HK-2 (cell line): Measurements from ENCODE around the gene CYP2W1.
"Not testable (repeated sequence)": the region's sequence is repeated elsewhere in the genome, so short reads cannot be mapped to it uniquely, and the experiment has no call there.

ENCODE experiments used
- DNase-seq: peaks from one replicate; pipeline ENCODE4 v3.0.0-alpha.2; 2018; ENCODE audit not compliant: unreplicated experiment

Gene CYP2W1

GRCh38 chr7:997404-998395 lies 14.7 kb downstream of the CYP2W1 start:
- no peak for DNase-seq

GRCh38 chr7:999149-999879 lies 16.3 kb downstream of the CYP2W1 start:
- DNase-seq: no peak

- DNase-seq: no peak
Observed at GRCh38 chr7:999941-1000935, 17.3 kb downstream of the CYP2W1 start.

GRCh38 chr7:1001069-1001770 lies 18.2 kb downstream of the CYP2W1 start:
- not testable (repeated sequence) for DNase-seq

- not testable (repeated sequence) for DNase-seq
Observed at GRCh38 chr7:1002026-1002425, 19.0 kb downstream of the CYP2W1 start.

GRCh38 chr7:1002445-1002844 lies 19.5 kb downstream of the CYP2W1 start:
- not testable (repeated sequence) for DNase-seq

GRCh38 chr7:1004018-1004852 lies 21.3 kb downstream of the CYP2W1 start:
- no peak for DNase-seq

GRCh38 chr7:1005303-1005702 lies 22.3 kb downstream of the CYP2W1 start:
- no peak for DNase-seq

GRCh38 chr7:1007901-1008300 lies 24.9 kb downstream of the CYP2W1 start:
- no peak for DNase-seq

- DNase-seq: no peak
Observed at GRCh38 chr7:1008733-1009363, 25.9 kb downstream of the CYP2W1 start.

GRCh38 chr7:1009747-1010146 lies 26.8 kb downstream of the CYP2W1 start:
- no peak for DNase-seq

GRCh38 chr7:1010226-1010625 lies 27.2 kb downstream of the CYP2W1 start:
- no peak for DNase-seq

GRCh38 chr7:1011297-1012003 lies 28.5 kb downstream of the CYP2W1 start:
- DNase-seq: no peak

GRCh38 chr7:1012004-1012715 lies 29.2 kb downstream of the CYP2W1 start:
- DNase-seq: no peak

- DNase-seq: no peak
Observed at GRCh38 chr7:1012716-1013095, 29.7 kb downstream of the CYP2W1 start.

GRCh38 chr7:1013581-1013980 lies 30.6 kb downstream of the CYP2W1 start:
- DNase-seq: no peak

GRCh38 chr7:1014681-1015080 lies 31.7 kb downstream of the CYP2W1 start:
- no peak for DNase-seq
